ENCODE measurements around the gene UNC45A. TPM values are rescaled to one million over a fixed set of nuclear protein-coding genes. Genes with fewer than 3 reads are reported as not detected.

UNC45A gene
- total and polyA plus RNA-seq, 2 of the 8 experiments (the other 6 are each of a cell fraction or from before 2014, with no cell fraction given): 74.1 to 84.2 TPM

- TF ChIP-seq SP1 (IDR thresholded peaks at IDR 0.05; ENCODE audit: low read depth, low read length) (no peak), JUND (IDR thresholded peaks at IDR 0.05; ENCODE audit: low read length) (no peak), RBBP5 (IDR thresholded peaks at IDR 0.05; ENCODE audit: borderline replicate concordance, low read depth, low read length) (no peak), EGR1 (IDR thresholded peaks at IDR 0.05; ENCODE audit: borderline replicate concordance, low read depth, low read length) (no peak)
These were observed 53.2 kb downstream of the UNC45A start (continued) for GRCh38 chr15:90988296-90988695.
